Tibial nerve (tissue), 4 donors: ENCODE data around the gene PPDPF.

Source experiments
- EP300 ChIP-seq, 2 donors: sonication (generic); formaldehyde crosslinking; IDR thresholded peaks; one replicate each; pipeline ENCODE4 v1.6.1; 2017; ENCODE audit warnings: antibody characterized with exemption in 2 of 2, mild to moderate bottlenecking in 1 of 2
- TF ChIP-seq, protein P1 (sequence below), 5 experiments: fragments of 200-600 bp in 3 of 5; fragments of 450-650 bp in 2 of 5; sonication (generic) in 3 of 5; IDR thresholded peaks; one replicate each; pipeline ENCODE4 v1.5.1; 2016 to 2019; ENCODE audit warnings: antibody characterized with exemption in 5 of 5, mild to moderate bottlenecking in 3 of 5, moderate library complexity in 2 of 5

- TF ChIP-seq, protein P1, sequence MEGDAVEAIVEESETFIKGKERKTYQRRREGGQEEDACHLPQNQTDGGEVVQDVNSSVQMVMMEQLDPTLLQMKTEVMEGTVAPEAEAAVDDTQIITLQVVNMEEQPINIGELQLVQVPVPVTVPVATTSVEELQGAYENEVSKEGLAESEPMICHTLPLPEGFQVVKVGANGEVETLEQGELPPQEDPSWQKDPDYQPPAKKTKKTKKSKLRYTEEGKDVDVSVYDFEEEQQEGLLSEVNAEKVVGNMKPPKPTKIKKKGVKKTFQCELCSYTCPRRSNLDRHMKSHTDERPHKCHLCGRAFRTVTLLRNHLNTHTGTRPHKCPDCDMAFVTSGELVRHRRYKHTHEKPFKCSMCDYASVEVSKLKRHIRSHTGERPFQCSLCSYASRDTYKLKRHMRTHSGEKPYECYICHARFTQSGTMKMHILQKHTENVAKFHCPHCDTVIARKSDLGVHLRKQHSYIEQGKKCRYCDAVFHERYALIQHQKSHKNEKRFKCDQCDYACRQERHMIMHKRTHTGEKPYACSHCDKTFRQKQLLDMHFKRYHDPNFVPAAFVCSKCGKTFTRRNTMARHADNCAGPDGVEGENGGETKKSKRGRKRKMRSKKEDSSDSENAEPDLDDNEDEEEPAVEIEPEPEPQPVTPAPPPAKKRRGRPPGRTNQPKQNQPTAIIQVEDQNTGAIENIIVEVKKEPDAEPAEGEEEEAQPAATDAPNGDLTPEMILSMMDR (IDR thresholded peaks at IDR 0.05), result no peak
- no peak for TF ChIP-seq EP300 (IDR thresholded peaks at IDR 0.05)
These were observed 1.0 kb downstream of the PPDPF start for GRCh38 chr20:63521602-63522001.
